ENCODE data around the gene KCNIP4. TPM values are rescaled to one million over a fixed set of nuclear protein-coding genes. Genes with fewer than 3 reads are reported as not detected.

Gene KCNIP4
- total and polyA plus RNA-seq, 2 donors (not counting 1 experiment from before 2014, with no cell fraction given) = not detected

- no peak overlapping the region for H2AFZ ChIP-seq (ENCODE audit: insufficient read depth, low read depth, low read length, poor library complexity, severe bottlenecking)
- H3K36me3 ChIP-seq (replicated peaks in 1 of 2; ENCODE audit: control extremely low read depth in 1 of 2, control insufficient read depth in 1 of 2, extremely low read depth in 1 of 2, insufficient read depth in 2 of 2, low read length in 1 of 2) = no peaks in the 10 kb centered on the region
- ChIA-PET CTCF (no interaction called here), POLR2A (no interaction called here)
- no peaks in the 10 kb centered on the region for H3K27me3 ChIP-seq (replicated peaks in 1 of 4; ENCODE audit: control extremely low read depth in 1 of 4, control insufficient read depth in 3 of 4, insufficient read depth in 4 of 4, low read length in 3 of 4)
- H3K4me3 ChIP-seq (ENCODE audit: control extremely low read depth in 1 of 5, extremely low read depth in 1 of 5, insufficient read depth in 1 of 5, low read depth in 2 of 5, low read length in 4 of 5) = no peak overlapping the region
- H3K9me3 ChIP-seq (ENCODE audit: control extremely low read depth in 1 of 3, control insufficient read depth in 2 of 3, insufficient read depth in 1 of 3, low read length in 2 of 3) = peaks cover 0 to 2% (median 0%) of the 10 kb centered on the region in 3 donors
- no peaks in the 10 kb centered on the region for H3K27me3 Mint-ChIP-seq
- DNase-seq (no peak), ATAC-seq (ENCODE audit: low read depth) (no peak)
- H3K4me1 Mint-ChIP-seq = no peaks in the 10 kb centered on the region
- no CpG with 5 or more reads among the region's 2 CpGs for WGBS (ENCODE audit: insufficient coverage)
- no peak overlapping the region for H3K27ac Mint-ChIP-seq
- no peak for TF ChIP-seq EZH2 (IDR thresholded peaks at IDR 0.05; ENCODE audit: borderline replicate concordance, insufficient read depth, low read depth, low read length, poor library complexity, severe bottlenecking)
- no peak for TF ChIP-seq CTCF (IDR thresholded peaks at IDR 0.05)
- H3K9me3 Mint-ChIP-seq (ENCODE audit: insufficient read depth) = peaks cover 10% of the 10 kb centered on the region
- no peaks in the 10 kb centered on the region for H3K79me2 ChIP-seq (ENCODE audit: control insufficient read depth, insufficient read depth, low read length)
- no peak overlapping the region for H3K4me3 Mint-ChIP-seq
- H3K4me2 ChIP-seq (replicated peaks; ENCODE audit: low read depth, low read length, poor library complexity, severe bottlenecking) = no peak overlapping the region
- H4K20me1 ChIP-seq (ENCODE audit: control insufficient read depth, insufficient read depth, low read length, poor library complexity, severe bottlenecking) = no peaks in the 10 kb centered on the region
- intact Hi-C loops (cut with micrococcal nuclease) = no loop called here
- no peak overlapping the region for H3K9ac ChIP-seq (ENCODE audit: low read length)
- no peak overlapping the region for H3K27ac ChIP-seq (ENCODE audit: low read length in 2 of 2)
- H3K4me1 ChIP-seq (ENCODE audit: control insufficient read depth in 2 of 2, insufficient read depth in 2 of 2, low read length in 2 of 2) = no peaks in the 10 kb centered on the region
Observed at GRCh38 chr4:20922962-20923361, 1025.6 kb downstream of the KCNIP4 start.

DNA sequence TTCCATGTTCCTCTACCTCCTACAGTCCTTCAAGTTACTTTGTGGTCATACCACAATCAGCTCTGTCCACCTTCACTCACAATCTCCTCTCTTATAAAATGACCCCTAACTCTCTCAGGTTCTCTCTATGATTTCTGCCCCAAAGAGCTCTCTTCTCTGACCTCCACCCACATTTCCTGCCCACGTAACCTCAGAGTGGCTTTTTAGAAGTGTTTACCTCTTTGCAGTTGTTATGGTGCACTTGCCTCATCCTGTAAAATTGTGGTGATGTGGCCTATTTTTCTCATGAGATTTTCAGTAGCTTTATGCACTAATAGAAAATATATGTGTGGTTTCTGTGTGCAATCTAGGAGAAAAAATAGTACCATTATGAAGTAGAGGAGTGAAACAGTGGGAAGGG lies 1032.5 kb downstream of the KCNIP4 start:
- no peak overlapping the region for H3K4me2 ChIP-seq (replicated peaks; ENCODE audit: low read depth, low read length, poor library complexity, severe bottlenecking)
- TF ChIP-seq EZH2 (IDR thresholded peaks at IDR 0.05; ENCODE audit: borderline replicate concordance, insufficient read depth, low read depth, low read length, poor library complexity, severe bottlenecking) (no peak), CTCF (IDR thresholded peaks at IDR 0.05) (no peak)
- WGBS (ENCODE audit: insufficient coverage) = no CpG with 5 or more reads among the region's 1 CpG
- ATAC-seq (ENCODE audit: low read depth) (no peak), DNase-seq (no peak)
- Mint-ChIP-seq H3K4me3 (no peak overlapping the region), H3K27ac (no peak overlapping the region), H3K4me1 (no peaks in the 10 kb centered on the region), H3K27me3 (no peaks in the 10 kb centered on the region), H3K9me3 (ENCODE audit: insufficient read depth) (peaks cover 6% of the 10 kb centered on the region)
- H3K4me3 ChIP-seq (ENCODE audit: control extremely low read depth in 1 of 5, extremely low read depth in 1 of 5, insufficient read depth in 1 of 5, low read depth in 2 of 5, low read length in 4 of 5) = no peak overlapping the region
- no peak overlapping the region for H3K27ac ChIP-seq (ENCODE audit: low read length in 2 of 2)
- ChIA-PET CTCF (interaction anchor here (0.7 kb wide), 1 partner anchor 490 kb away, joined by 3 read pairs; no protein-coding TSS in a partner anchor), POLR2A (no interaction called here)
- no peaks in the 10 kb centered on the region for H3K4me1 ChIP-seq (ENCODE audit: control insufficient read depth in 2 of 2, insufficient read depth in 2 of 2, low read length in 2 of 2)
- no peaks in the 10 kb centered on the region for H3K27me3 ChIP-seq (replicated peaks in 1 of 4; ENCODE audit: control extremely low read depth in 1 of 4, control insufficient read depth in 3 of 4, insufficient read depth in 4 of 4, low read length in 3 of 4)
- intact Hi-C loops (cut with micrococcal nuclease) = no loop called here
- H3K36me3 ChIP-seq (replicated peaks in 1 of 2; ENCODE audit: control extremely low read depth in 1 of 2, control insufficient read depth in 1 of 2, extremely low read depth in 1 of 2, insufficient read depth in 2 of 2, low read length in 1 of 2) = no peaks in the 10 kb centered on the region
- no peak overlapping the region for H2AFZ ChIP-seq (ENCODE audit: insufficient read depth, low read depth, low read length, poor library complexity, severe bottlenecking)
- no peaks in the 10 kb centered on the region for H4K20me1 ChIP-seq (ENCODE audit: control insufficient read depth, insufficient read depth, low read length, poor library complexity, severe bottlenecking)
- no peaks in the 10 kb centered on the region for H3K79me2 ChIP-seq (ENCODE audit: control insufficient read depth, insufficient read depth, low read length)
- peaks cover 0 to 2% (median 0%) of the 10 kb centered on the region in 3 donors for H3K9me3 ChIP-seq (ENCODE audit: control extremely low read depth in 1 of 3, control insufficient read depth in 2 of 3, insufficient read depth in 1 of 3, low read length in 2 of 3)
- H3K9ac ChIP-seq (ENCODE audit: low read length) = no peak overlapping the region
